GM18858 (cell line): ENCODE results near the gene TIPARP.
"Not testable (repeated sequence)": the region's sequence is repeated elsewhere in the genome, so short reads cannot be mapped to it uniquely, and the experiment has no call there.

Experiments
- ATAC-seq: cut with Tn5 transposase; IDR thresholded peaks from one replicate; pipeline ENCODE4 v1.9.1; 2021; ENCODE audit not compliant: unreplicated experiment

TIPARP gene

GRCh38 chr3:156737049-156737448 lies 62.7 kb downstream of the TIPARP start:
- not testable (repeated sequence) for ATAC-seq

DNA sequence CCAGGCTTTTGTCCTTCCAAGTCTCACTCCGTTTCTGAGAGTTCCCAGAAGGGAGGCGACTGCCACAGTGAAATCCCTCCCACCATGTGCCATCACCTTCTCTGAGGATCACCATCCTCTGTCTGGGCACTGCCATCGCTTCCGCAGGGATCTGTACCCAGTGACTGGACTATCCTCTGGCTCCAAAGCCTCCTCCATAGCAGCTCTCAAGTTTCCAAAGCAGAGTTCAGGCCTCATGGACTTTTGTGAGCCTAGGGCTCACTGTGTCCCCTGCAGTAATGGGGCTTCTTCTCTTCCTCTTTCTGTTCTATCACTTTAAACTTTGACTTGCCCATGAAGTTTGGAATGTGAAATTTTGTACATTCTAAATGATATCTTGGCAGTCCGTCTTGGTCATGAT lies 63.9 kb downstream of the TIPARP start:
- ATAC-seq = no peak

DNA sequence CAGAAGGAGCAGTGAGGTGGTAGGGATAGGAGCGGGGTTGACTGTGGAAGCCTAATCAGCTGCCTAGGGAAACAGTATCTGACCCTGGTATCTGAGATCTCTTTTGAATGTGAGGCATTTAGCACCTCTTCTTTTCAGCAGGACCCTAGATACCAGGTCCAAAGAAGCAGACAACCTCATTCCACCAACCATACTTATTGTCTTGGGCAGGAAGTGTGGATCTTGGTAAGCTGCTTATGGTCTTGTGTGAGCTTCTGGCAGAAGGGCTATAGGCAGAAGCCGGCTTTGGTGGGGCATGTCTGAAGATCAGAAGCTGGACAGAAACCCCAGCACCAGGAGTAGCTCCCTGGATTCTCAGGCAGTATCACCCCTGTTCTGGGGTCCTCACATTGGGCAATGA lies 65.6 kb downstream of the TIPARP start:
- no peak for ATAC-seq

DNA sequence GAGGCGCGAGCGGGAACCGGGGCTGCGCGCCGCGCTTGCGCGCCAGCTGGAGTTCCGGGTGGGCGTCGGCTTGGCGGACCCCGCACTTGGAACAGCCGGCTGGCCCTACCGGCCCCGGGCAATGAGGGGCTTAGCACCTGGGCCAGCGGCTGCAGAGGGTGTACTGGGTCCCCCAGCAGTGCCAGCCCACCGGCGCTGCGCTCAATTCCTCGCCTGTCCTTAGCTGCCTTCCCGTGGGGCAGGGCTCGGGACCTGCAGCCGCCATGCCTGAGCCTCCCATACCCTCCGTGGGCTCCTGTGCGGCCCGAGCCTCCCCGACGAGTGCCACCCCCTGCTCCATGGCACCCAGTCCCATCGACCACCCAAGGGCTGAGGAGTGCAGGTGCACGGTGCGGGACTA lies 66.2 kb downstream of the TIPARP start:
- ATAC-seq = not testable (repeated sequence)

DNA sequence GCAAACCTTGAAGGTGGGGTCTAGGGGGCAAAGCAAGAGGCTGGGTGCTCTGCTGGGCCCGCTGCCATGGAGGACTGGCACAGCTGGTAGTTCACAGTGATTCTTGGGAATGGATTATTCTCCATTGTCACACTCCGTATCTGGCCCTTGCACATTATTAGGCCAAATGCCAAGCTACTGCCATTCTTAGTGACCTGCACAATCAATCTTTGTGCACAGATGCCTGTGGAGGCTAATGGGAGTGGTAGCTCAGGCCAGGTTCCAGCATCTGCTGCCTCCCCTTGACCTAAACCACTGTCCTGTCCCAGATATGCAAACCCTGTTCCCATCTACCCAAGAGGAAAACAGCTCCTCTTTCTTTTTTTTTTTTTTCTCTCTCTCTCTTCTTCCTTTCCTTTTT lies 67.5 kb downstream of the TIPARP start:
- ATAC-seq = no peak

DNA sequence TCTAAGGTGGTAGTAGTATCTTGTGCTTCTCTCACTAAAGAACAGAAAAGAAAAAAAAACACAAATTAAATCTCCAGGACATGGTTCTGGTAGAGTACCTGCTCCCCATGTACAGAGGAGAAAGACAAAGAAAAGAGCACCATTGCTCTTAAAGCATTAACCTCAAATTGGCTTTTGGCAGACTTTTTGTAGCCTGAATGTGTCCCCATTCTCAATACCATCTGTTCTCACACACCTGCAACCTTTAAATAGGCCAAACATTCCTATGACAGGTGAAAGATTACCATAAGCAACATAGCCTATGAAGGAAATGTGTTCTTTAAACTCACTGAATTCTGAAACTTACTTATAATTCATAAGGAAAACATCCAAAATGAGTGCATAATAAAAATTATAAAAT lies 68.0 kb downstream of the TIPARP start:
- no peak for ATAC-seq

DNA sequence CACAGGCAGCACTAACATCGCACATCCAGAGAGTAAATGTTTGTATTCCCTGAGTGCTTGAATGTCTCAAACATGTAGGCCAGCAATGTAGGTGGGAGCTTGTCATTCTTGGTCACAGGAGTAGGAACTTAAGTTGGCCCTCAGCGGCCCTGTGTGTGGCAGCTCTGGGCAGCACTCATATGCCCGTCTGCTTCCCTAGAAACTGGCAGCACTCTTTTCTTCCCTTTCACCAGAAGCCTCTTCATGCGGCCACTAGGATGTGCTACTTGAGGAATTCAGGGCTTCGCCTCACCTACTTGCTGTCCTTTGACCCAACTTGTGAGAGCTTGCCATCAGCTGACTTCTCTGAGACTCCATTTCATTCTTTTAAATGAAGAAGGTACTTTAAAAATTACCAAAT lies 69.5 kb downstream of the TIPARP start:
- no peak for ATAC-seq

- no peak for ATAC-seq
These were observed 70.2 kb downstream of the TIPARP start for GRCh38 chr3:156744631-156745030.

DNA sequence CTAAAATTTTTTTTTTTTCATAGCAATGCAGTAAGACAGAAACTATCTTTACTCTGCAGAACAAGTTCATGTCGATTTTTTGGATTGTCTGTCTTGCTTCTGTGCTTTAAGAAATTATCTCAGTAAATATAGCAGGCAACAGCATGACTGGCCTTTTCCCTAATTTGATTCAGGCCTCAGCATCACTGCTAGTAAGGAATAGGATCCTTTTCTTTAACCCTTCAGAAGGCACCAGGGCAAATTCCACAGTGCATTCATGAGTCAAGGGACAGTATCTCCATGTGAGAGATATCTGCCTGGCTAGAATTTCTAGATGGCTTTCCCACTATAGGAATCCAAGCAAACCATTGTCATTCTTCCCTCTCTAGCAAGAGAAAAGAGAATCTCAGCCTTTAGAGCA lies 71.4 kb downstream of the TIPARP start:
- no peak for ATAC-seq

GRCh38 chr3:156747046-156747445 lies 72.7 kb downstream of the TIPARP start:
- ATAC-seq = no peak

DNA sequence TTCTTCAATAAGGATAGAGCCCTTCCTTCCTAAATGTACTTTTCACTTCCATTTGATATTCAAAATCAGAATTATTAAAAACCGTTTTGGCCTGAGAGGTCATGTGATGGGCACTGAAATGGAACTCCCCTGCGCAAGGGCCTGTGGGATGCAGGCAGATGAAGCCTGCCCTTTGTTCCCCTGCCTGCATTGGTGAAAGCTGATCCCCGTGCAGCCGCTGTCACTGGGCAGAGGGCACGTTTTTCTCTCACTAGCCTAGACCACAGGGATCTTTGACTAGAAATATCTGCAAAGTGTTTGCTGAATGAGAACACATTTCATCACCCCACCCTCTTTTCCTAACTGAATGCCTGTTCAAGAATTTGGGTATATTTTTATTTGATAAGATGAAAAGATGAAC lies 74.9 kb downstream of the TIPARP start:
- ATAC-seq = no peak

- no peak for ATAC-seq
These were observed 75.9 kb downstream of the TIPARP start for GRCh38 chr3:156750191-156750873.

DNA sequence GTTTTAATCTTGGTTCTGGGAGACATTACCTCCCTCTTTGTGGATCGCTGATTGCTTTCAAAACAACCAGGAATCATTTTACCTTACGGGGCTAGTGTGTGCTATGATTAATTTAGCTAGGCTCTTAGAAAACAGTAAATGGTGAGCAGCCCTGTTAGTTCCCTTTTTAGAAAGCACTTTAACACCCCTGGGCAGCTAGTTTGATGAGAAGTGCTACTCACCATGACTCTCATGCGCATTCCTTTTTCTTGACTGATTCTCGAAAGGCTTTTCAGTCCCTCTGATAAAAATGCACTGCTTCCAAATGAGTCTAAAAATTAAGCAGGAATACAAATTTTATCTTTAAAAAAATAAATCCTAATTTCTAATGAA lies 76.5 kb downstream of the TIPARP start:
- ATAC-seq = no peak

DNA sequence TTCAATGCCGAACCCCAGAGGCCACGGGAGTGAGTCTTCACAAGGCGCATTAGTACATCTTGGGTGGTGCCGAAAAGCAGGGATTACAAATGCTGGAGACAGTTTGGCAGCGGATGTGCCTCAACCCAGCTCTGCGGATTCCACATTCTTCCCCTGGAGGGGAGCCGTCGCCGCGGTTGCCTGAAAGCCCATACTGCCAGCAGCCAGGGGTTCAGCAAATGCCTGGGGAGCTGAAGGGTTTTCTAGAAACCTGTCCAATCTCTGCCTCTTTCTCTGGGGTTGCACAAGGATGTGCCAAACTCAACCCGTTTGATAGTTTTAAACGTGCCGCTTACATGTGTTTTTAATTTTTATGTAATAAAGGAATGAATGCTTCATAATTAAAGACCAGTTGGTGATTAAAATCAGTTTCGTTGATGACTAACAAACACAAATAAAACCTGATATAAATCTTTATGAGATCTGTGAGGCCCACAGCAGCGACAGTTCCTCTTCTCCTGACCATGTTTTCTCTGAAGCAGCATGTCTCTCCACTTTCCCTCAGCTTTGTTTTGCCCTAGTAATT lies 77.2 kb downstream of the TIPARP start:
- no peak for ATAC-seq
